GM19099 (cell line): Measurements from ENCODE around the gene DISC1.

Experiments used
- POLR2A ChIP-seq: IDR thresholded peaks from 3 replicates; pipeline ENCODE4 v1.6.1; 2011; ENCODE audit warnings: low read depth; ENCODE audit not compliant: insufficient read length; ENCODE audit errors: extremely low read depth

The DISC1 gene

GRCh38 chr1:231983588-231984193 is 357.1 kb downstream of the DISC1 start:
- TF ChIP-seq POLR2A: no peak

- no peak for TF ChIP-seq POLR2A
Observed at GRCh38 chr1:231985296-231986023, 358.9 kb downstream of the DISC1 start.

GRCh38 chr1:231986631-231987336 is 360.2 kb downstream of the DISC1 start:
- TF ChIP-seq POLR2A: no peak

GRCh38 chr1:231990388-231990787 is 363.8 kb downstream of the DISC1 start:
- TF ChIP-seq POLR2A: no peak

GRCh38 chr1:231991231-231991630 is 364.6 kb downstream of the DISC1 start:
- TF ChIP-seq POLR2A: no peak

GRCh38 chr1:231993968-231994455 is 367.4 kb downstream of the DISC1 start:
- no peak for TF ChIP-seq POLR2A

GRCh38 chr1:231998791-231999190 is 372.2 kb downstream of the DISC1 start:
- TF ChIP-seq POLR2A: no peak

GRCh38 chr1:232005300-232005699 is 378.7 kb downstream of the DISC1 start:
- no peak for TF ChIP-seq POLR2A

- no peak for TF ChIP-seq POLR2A
Observed at GRCh38 chr1:232009741-232010140, 383.2 kb downstream of the DISC1 start.

GRCh38 chr1:232011961-232012360 is 385.4 kb downstream of the DISC1 start:
- no peak for TF ChIP-seq POLR2A

- TF ChIP-seq POLR2A: no peak
Observed at GRCh38 chr1:232012773-232013386, 386.3 kb downstream of the DISC1 start.

GRCh38 chr1:232014941-232015340 is 388.4 kb downstream of the DISC1 start:
- TF ChIP-seq POLR2A: no peak

GRCh38 chr1:232016616-232017015 is 390.0 kb downstream of the DISC1 start:
- TF ChIP-seq POLR2A: no peak

- no peak for TF ChIP-seq POLR2A
Observed at GRCh38 chr1:232017057-232017456, 390.5 kb downstream of the DISC1 start.

GRCh38 chr1:232017759-232018158 is 391.2 kb downstream of the DISC1 start:
- TF ChIP-seq POLR2A: no peak

- no peak for TF ChIP-seq POLR2A
Observed at GRCh38 chr1:232018231-232019025, 391.8 kb downstream of the DISC1 start.

GRCh38 chr1:232019026-232019340 is 392.4 kb downstream of the DISC1 start:
- TF ChIP-seq POLR2A: no peak
